Karpas-422 (cell line): ENCODE measurements around the gene LYZL1. TPM values are rescaled to one million over a fixed set of nuclear protein-coding genes. Genes with fewer than 3 reads are reported as not detected.
"Not testable (repeated sequence)": the region's sequence is repeated elsewhere in the genome, so short reads cannot be mapped to it uniquely, and the experiment has no call there.

ENCODE experiments used
- DNase-seq: peaks from one replicate; pipeline ENCODE4 v3.0.0-alpha.2; 2015
- H2AFZ ChIP-seq: fragments of 200-600 bp; sonication (generic); 2 replicates; pipeline ENCODE4 v1.6.1; 2014; ENCODE audit warnings: antibody characterized with exemption, low read length, mixed read lengths
- H3K27ac ChIP-seq: fragments of 200-600 bp; sonication (generic); 2 replicates; pipeline ENCODE4 v1.5.1; 2014; ENCODE audit warnings: mild to moderate bottlenecking, low read length, moderate library complexity
- H3K27me3 ChIP-seq: fragments of 200-600 bp; sonication (generic); 2 replicates; pipeline ENCODE4 v1.6.1; 2014; ENCODE audit warnings: low read length, mixed read lengths
- H3K36me3 ChIP-seq: fragments of 200-600 bp; sonication (generic); 2 replicates; pipeline ENCODE4 v1.6.1; 2014; ENCODE audit warnings: low read length, mixed read lengths; ENCODE audit not compliant: insufficient read depth
- H3K4me1 ChIP-seq: fragments of 200-600 bp; sonication (generic); 2 replicates; pipeline ENCODE4 v1.6.1; 2014; ENCODE audit warnings: mild to moderate bottlenecking, low read length, mixed read lengths
- H3K4me2 ChIP-seq: fragments of 200-600 bp; sonication (generic); 2 replicates; pipeline ENCODE4 v1.6.1; 2014; ENCODE audit warnings: low read length, low read depth, mild to moderate bottlenecking; ENCODE audit not compliant: poor library complexity, severe bottlenecking
- H3K4me3 ChIP-seq: fragments of 200-600 bp; sonication (generic); 2 replicates; pipeline ENCODE4 v1.5.1; 2014; ENCODE audit warnings: mild to moderate bottlenecking, antibody characterized with exemption, low read length, mixed read lengths
- H3K79me2 ChIP-seq: fragments of 200-600 bp; sonication (generic); 2 replicates; pipeline ENCODE4 v1.6.1; 2014; ENCODE audit warnings: mild to moderate bottlenecking, low read length, mixed read lengths
- H3K9ac ChIP-seq: fragments of 200-600 bp; sonication (generic); 2 replicates; pipeline ENCODE4 v1.6.0; 2014; ENCODE audit warnings: low read length
- H3K9me2 ChIP-seq: fragments of 200-600 bp; sonication (generic), shearing (Covaris generic); replicated peaks from 2 replicates; pipeline ENCODE4 v1.6.0; 2014; ENCODE audit warnings: mild to moderate bottlenecking, low read length, moderate library complexity; ENCODE audit not compliant: insufficient read depth
- H3K9me3 ChIP-seq: fragments of 300-700, 200-600 bp; sonication (generic); 2 replicates; pipeline ENCODE4 v1.6.1; 2014; ENCODE audit warnings: low read length, mixed read lengths
- H4K20me1 ChIP-seq: fragments of 200-600 bp; sonication (generic); 2 replicates; pipeline ENCODE4 v1.6.1; 2014; ENCODE audit warnings: mild to moderate bottlenecking, antibody characterized with exemption, low read length, low read depth; ENCODE audit not compliant: insufficient read depth
- total RNA-seq: library from RNA; depleted of rRNA; stranded (reverse); fragments of >200 nt; shearing (Covaris generic); gene quantifications from 2 replicates; pipeline ENCODE4 v1.2.3, GENCODE V29; 2014; ENCODE audit warnings: low replicate concordance

The LYZL1 gene
- total RNA-seq, 1 experiment from 2014 or later: not detected

DNA sequence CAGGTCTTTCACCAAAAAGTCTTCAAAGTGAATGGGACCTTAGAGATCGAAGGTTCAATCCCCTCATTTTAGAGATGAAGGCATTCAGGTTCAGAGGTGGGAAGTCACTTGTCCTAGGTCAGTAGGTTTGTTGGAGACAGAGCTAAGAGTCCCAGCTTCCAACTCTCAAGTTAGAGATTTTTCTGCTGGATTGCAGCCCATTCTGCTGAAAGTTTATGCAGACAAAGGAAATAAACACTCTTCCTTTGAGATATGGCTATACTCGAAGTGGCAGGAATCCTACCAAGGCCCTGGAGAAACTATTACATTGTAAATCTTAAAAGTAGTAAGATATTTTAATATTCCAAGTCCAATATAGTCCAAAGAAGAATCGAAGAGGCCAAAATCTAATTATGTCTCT lies 64.4 kb downstream of the LYZL1 start:
- Histone ChIP-seq H3K9me3 (no peaks in the 10 kb centered on the region), H3K4me1 (no peaks in the 10 kb centered on the region), H3K79me2 (no peaks in the 10 kb centered on the region), H3K9me2 (no peaks in the 10 kb centered on the region), H4K20me1 (no peaks in the 10 kb centered on the region), H3K4me3 (no peak overlapping the region), H3K9ac (no peak overlapping the region), H3K36me3 (no peaks in the 10 kb centered on the region), H3K27me3 (no peaks in the 10 kb centered on the region), H3K4me2 (no peak overlapping the region), H3K27ac (no peak overlapping the region), H2AFZ (no peak overlapping the region)
- no peak for DNase-seq

DNA sequence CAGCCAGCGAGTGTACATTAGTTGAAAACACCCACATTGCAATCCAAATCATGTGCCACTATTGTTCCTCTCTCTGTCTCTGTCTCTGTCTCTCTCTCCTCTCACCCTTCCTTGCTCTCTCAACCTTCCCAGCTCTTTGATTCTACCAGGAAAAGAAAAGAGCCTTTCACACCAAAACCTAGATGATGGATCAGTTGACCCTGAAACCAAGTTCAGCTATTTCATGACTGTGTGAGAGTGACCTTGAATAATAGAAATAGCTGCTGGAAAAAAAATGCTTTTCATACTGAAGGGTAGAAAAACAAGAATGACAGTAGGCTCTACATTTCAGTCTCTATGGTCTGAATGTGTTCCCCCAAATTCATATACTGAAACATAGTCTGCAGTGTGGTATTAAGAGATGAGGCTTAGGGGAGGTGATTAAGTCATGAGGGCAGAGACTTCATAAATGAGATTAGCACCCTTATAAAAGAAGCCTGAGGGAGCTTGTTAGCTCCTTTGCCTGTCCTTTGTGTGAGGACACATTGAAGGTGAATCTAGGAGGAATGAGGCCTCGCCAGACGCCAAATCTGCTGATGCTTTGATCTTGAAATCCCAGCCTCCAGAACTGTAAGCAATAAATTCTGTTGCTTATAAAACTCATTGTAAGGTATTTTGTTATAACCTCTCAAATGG lies 65.2 kb downstream of the LYZL1 start:
- Histone ChIP-seq H3K4me2 (no peak overlapping the region), H3K27me3 (no peaks in the 10 kb centered on the region), H4K20me1 (no peaks in the 10 kb centered on the region), H3K79me2 (no peaks in the 10 kb centered on the region), H2AFZ (no peak overlapping the region), H3K4me1 (no peaks in the 10 kb centered on the region), H3K36me3 (no peaks in the 10 kb centered on the region), H3K27ac (no peak overlapping the region), H3K9ac (no peak overlapping the region), H3K4me3 (no peak overlapping the region), H3K9me2 (no peaks in the 10 kb centered on the region), H3K9me3 (no peaks in the 10 kb centered on the region)
- no peak for DNase-seq

DNA sequence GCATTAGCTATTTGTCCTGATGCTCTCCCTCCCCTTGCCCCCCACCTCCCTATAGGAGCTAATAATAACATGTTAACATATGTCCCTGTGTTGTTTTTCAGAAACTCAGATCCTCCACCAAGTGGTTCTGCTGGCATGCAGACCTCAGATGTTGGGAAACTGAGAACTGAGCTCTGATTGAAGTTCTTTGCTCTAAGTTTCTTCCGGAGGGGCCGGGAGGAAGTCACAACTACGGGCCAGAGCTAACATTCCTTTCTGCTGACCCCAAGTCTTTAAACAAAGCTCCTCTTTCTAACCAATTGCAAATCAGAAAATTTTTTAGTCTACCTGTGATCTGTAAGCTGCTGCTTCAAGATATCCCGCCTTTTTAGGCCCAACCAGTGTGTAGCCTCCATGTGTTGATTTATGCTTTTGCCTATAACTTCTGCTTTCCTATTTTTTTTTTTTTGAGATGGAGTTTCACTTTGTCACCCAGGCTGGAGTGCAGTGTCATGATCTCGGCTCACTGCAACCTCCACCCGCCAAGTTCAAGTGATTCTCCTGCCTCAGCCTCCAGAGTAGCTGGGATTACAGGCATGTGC lies 66.6 kb downstream of the LYZL1 start:
- no peak for DNase-seq
- Histone ChIP-seq H3K27me3 (no peaks in the 10 kb centered on the region), H3K79me2 (no peaks in the 10 kb centered on the region), H2AFZ (no peak overlapping the region), H3K27ac (no peak overlapping the region), H3K9ac (no peak overlapping the region), H3K36me3 (no peaks in the 10 kb centered on the region), H3K4me2 (no peak overlapping the region), H3K9me2 (no peaks in the 10 kb centered on the region), H3K4me1 (no peaks in the 10 kb centered on the region), H4K20me1 (no peaks in the 10 kb centered on the region), H3K9me3 (no peaks in the 10 kb centered on the region), H3K4me3 (no peak overlapping the region)

DNA sequence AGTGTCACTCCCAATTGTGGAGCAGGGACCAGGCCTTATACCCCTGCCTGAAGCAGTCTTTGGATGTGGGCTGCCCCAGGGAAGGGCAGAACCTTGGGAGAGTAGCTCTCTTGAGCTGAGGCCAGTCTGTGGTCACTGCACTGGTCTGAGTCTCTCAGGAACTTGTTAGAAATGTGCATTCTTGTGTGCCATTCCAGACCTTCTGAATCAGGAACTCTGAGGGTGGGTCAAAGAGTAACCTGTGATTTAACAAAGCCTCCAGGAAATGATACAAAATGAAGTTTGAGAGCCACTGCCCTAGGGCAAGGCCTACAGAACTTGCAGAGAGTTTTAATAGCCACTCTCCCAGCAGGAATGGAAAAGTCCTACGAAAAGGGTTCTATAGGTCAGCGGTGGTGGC lies 68.1 kb downstream of the LYZL1 start:
- Histone ChIP-seq H3K4me2 (no peak overlapping the region), H3K9me3 (no peaks in the 10 kb centered on the region), H3K27me3 (no peaks in the 10 kb centered on the region), H3K27ac (no peak overlapping the region), H3K4me3 (no peak overlapping the region), H4K20me1 (no peaks in the 10 kb centered on the region), H3K9ac (no peak overlapping the region), H2AFZ (no peak overlapping the region), H3K36me3 (no peaks in the 10 kb centered on the region), H3K9me2 (no peaks in the 10 kb centered on the region), H3K79me2 (no peaks in the 10 kb centered on the region), H3K4me1 (no peaks in the 10 kb centered on the region)
- DNase-seq: no peak

DNA sequence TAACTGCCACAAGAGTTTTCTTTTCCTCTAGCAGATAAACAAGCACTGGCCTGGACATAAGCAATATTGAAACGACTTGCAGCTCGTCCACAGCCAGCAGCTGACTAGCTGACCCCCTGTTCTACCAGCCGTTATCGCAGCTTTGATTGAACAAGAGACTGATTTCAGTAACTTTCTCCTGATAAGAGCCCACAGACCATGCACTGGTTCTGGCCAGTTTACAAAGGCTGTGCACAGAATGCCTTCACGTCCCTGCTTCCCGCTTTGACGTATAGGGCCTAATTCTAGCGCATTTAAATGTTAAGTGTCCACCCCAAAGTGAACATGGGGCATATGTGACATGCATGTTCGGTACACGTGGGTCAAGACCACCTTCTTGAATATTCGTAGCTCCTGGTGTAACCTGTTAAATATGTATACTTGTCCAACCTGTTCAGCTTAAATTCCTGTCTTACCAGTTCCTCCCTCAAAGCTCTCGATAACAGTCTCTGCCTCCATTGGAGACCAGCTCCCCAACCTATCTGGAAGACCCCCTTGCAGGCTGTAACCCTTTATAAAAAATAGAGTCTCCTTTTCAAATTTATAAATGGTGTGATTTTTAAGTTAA lies 69.2 kb downstream of the LYZL1 start:
- no peak overlapping the region for H3K4me2 ChIP-seq
- no peak overlapping the region for H3K9ac ChIP-seq
- no peaks in the 10 kb centered on the region for H3K36me3 ChIP-seq
- no peaks in the 10 kb centered on the region for H3K4me1 ChIP-seq
- no peaks in the 10 kb centered on the region for H3K27me3 ChIP-seq
- DNase-seq: no peak
- H3K9me2 ChIP-seq: no peaks in the 10 kb centered on the region
- H3K9me3 ChIP-seq: no peaks in the 10 kb centered on the region
- no peak overlapping the region for H3K27ac ChIP-seq
- no peaks in the 10 kb centered on the region for H3K79me2 ChIP-seq
- H3K4me3 ChIP-seq: no peak overlapping the region
- no peak overlapping the region for H2AFZ ChIP-seq
- H4K20me1 ChIP-seq: no peaks in the 10 kb centered on the region

DNA sequence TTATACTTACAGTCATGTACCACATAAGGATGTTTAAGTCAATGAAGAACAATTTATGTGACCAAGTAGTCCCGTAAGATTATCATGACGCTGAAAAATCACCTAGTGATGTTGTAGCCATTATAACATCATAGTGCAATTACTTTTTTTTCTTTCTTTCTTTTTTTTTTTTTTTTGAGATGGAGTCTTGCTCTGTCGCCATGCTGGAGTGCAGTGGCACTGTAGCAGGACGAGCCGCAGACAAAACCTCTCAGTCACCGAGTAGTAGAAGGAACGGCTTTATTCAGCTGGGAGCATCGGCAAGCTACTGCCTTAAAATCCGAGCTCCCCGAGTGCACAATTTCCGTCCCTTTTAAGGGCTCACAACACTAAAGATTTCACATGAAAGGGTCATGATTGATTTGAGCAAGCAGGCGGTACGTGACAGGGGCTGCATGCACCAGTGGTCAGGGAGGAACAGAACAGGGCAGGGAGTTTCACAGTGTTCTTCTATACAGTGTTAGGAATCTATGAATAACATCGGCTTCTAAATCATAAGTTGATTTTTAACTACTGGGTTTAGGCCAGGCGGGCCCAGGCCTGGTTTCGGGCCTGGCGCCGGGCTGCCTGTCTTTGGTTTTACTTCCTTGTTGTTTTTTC lies 71.5 kb downstream of the LYZL1 start:
- not testable (repeated sequence) for H2AFZ ChIP-seq, H3K27ac ChIP-seq, H3K27me3 ChIP-seq, DNase-seq, H3K9me2 ChIP-seq, H3K4me3 ChIP-seq, H3K4me1 ChIP-seq, H3K36me3 ChIP-seq, H3K9ac ChIP-seq, H3K9me3 ChIP-seq, H3K4me2 ChIP-seq, H4K20me1 ChIP-seq, H3K79me2 ChIP-seq
